CD4-positive, alpha-beta T cell treated with Interleukin-15 for 1 hour (primary cell): ENCODE data around the gene NPIPB2.
"Not testable (repeated sequence)": the region's sequence is repeated elsewhere in the genome, so short reads cannot be mapped to it uniquely, and the experiment has no call there.

ENCODE experiments used
- DNase-seq: peaks from one replicate; pipeline ENCODE4 v3.0.0-alpha.2; 2020

Gene NPIPB2

DNA sequence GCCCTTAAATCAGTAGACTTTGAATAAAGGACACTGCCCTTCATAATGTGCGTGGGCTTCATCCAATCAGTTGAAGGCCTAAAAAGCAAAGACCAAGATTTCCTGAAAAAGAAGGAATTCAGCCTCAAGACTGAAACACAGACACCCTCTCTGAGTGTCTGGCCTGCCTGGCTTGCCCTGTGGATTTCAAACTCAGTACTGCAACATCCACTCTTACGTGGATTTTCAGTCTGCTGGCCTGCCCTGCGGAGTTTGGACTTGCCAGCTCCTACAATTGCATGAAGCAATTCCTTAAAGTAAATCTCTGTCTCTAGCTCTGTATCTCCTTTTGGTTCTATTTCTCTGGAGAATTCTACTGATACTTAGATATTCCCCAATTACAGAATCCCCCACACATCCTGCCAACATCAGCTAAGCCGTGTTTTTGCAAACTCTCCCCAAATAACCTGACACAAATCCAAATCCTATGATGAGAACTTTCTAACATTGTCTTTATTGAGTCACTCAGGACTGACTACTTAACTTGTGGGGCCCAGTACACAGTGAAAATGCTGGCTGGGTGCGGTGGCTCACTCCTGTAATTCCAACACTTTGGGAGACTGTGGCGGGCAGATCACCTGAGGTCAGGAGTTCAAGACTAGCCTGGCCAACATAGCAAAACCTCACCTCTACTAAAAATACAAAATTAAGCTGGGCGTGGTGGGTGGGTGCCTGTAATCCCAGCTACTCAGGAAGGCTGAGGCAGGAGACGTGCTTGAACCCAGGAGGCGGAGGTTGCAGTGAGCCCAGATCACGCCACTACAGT is 15.9 kb upstream of the NPIPB2 start:
- DNase-seq, result no peak

DNA sequence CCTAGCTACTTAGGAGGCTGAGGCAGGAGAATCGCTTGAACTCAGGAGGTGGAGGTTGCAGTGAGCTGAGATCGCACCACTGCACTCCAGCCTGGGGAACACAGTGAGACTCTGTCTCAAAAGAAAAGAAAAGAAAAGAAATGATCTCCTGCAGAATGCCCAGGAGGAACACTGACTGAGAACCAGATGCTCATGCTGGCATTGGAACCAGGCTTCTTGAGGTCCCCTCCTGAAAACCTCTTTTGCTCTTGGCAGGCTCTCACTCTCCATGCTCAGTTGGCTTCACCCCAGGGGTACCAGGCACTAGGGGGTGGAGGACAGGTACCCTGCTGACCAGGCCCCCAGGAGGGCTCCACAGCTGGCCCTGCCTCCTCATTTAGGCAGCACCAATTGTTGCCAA is 14.7 kb upstream of the NPIPB2 start:
- no peak for DNase-seq

GRCh38 chr16:11955713-11956123 is 13.9 kb upstream of the NPIPB2 start:
- DNase-seq, result no peak

DNA sequence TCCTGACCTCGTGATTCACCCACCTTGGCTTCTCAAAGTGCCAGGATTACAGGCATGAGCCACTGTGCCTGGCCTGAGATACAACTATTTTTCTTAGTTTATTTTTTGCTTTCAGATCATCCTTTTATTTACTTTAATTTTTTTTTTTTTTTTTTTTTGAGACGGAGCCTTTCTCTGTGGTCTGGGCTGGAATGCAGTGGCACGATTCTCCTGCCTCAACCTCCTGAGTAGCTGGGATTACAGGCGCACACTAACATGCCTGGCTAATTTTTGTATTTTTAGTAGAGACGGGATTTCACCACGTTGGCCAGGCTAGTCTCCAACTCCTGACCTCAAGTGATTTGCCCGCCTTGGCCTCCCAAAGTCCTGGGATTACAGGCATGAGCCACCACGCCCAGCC is 11.7 kb upstream of the NPIPB2 start:
- not testable (repeated sequence) for DNase-seq

GRCh38 chr16:11950388-11950787 is 8.5 kb upstream of the NPIPB2 start:
- DNase-seq, result no peak

DNA sequence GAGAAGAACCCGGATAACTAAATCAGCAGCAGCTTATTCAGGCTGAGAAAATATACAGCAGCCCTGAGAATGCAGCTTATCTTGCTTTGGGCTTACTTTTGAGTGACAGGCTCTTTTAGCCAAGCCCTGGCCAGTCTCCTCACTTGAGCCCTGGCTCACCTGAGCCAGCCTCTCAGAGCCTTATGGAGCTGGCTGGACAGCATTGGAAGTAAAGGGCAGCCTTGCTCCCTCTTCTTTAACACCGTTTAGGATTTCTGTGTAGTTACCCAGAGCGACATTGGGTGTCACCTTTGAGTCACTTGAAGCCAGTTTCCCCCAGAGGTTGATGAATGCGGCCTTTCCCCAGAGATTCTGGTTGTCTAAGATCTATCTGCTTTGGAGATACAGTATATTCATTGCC is 7.7 kb upstream of the NPIPB2 start:
- peak; percentile 18 for DNase-seq

DNA sequence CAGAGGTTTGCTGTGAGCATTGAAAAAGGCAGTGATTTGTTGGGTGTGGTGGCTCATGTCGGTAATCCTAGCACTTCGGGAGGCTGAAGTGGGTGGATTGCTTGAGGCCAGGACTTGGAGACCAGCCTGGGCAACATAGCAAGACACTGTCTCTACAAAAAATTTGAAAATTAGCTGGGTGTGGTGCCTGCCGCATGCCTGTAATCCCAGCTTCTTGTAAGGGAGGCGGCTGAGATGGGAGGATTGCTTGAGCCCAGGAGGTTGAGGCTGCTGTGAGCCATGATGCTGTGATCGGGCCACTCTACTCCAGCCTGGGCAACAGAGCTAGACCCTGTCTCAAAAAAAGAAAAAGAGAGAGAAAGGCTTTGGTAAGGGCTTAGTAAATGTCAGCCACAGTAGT is 7.0 kb upstream of the NPIPB2 start:
- DNase-seq, result no peak

DNA sequence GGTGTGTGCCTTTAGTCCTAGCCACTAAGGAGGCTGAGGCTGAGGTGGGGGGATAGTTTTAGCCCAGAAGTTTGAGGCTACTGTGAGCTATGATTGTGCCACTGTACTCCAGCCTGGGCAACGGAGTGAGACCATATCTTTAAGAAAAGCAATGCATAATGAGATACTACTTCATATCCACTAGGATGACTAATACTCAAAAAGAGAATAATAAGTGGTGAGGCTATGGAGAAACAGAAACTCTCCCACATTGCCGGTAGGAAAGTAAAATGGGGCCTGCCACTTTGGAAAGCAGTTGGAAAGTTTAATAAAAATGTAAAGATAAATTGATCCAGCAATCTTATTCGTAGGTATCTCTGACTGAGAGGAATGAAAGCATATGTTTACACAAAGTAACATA is 4.6 kb upstream of the NPIPB2 start:
- DNase-seq, result no peak

GRCh38 chr16:11927350-11927749 is 14.5 kb downstream of the NPIPB2 start:
- not testable (repeated sequence) for DNase-seq

DNA sequence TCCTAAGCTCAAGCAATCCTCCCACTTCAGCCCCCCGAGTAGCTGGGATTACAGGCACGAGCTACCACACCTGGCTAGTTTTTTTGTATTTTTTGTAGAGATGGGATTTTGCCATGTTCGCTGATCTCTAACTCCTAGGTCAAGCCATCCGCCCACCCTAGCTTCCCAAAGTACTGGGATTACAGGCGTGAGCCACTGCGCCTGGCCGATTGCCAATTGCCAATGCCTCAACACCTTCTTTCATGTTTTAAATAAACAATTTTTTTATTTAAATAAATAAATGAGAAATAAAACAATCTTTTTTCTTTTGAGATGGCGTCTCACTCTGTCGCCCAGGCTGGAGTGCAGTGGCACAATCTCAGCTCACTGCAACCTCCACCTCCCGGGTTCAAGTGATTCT is 17.8 kb downstream of the NPIPB2 start:
- not testable (repeated sequence) for DNase-seq

DNA sequence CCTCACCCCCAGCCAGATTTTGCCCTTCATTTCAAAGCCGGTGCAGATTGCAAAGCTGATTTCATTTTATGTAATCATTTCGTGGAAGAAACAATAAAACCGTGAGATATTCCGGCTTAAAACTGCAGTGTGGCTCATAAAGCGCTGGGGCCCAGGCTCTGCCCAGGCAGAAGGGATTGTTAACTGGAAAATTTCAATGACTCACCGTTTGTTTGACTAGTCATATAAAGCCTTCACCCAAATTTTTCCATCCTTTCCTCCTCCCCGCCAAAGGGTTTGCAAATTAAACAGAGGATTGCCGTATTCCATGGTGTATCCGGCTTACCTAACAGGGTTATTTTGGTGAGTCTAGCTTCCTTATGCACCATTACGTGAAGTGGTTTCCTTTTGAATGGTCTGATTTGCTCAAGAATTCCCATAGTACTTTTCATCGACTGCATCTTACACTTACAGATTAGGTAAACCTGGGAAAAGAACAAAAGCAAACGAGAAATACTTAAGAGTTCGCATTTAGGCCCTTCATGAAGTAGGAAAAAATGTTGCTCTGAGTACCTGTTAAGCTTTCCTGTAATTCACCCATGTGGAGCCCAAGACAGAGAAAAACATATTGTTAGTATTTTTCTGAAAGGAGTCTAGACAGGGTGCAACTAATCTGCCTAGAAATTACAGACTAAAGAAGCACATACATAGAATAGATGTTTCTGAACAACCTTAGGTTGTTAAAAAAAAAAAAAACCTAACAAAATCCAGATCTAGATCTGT is 25.1 kb downstream of the NPIPB2 start:
- DNase-seq, result no peak

DNA sequence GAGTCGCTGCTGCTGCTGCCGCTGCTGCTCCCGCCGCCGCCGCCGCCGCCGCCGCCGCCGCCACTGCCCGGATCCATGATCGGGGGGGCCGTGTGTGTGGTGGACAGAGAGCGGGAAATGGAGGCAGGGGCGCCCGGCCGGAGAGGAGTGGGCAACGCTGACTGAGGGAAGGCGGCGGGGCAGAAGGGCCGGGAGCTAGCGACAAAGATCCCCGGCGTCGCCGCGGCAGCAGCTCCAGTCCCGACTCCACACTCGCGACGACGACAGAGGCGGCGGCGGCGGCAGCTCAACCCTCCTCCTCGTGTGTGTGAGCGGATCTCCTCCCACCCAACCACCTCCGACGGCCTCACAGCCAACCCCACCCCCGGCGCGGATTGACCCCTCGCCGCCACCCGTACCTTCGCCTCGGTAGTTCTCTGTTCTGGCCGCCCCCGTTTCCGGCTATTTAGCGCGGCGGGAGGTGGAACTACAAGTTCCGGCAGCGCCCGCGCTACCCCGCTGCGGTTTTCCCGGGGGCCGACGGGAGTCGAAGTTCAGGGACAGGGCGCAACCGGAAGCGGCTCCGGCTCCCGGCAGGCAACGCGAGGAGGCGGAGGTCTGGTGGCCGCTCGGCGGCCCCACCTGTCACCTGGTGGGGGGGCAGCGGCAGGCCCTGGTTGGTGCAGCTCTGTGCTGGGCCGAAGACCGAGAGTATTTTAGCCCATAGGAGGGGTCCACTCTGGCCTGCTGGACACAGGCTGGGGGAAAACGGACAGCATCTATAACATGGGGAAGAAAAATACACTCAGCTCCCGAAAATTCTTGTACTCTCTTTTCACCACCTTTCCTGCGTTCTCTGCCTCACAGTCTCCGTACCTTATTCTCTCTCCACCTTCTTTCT is 26.0 kb downstream of the NPIPB2 start, which contains the start of gene GSPT1:
TSS of gene GSPT1 (minus strand) at position 313 of the 880 bp plus-strand sequence. CDS start at position 77, 236 bp downstream.
- peak; percentile 98 for DNase-seq

DNA sequence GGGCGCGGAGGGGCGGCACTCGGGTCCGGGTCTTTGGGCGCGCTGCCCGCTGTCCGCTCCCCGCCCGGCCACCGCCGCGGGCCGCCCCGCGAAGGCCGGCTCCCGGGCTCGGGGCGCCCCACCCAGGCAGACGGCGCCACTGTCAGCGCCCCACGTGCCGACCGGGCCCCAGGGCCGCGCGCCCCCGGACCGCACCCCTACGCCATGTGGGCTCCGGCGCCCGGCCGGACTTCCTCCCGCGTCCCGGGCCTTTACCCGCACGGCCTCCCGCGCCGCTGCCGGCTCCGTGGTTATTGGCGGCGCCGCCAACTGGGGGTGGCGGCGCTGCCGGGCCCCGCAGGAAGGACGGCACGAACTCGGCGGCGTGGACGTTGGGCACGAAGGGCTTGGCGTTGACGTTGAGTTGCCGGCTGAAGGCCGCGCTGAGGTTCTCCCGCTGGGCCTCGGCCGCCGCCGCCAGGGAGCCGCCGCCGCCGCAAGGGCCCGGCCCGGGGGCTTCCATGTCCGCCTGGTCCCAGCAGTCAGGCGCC is 26.7 kb downstream of the NPIPB2 start:
- DNase-seq, result peak; percentile 32

- DNase-seq, result no peak
These were observed 27.4 kb downstream of the NPIPB2 start for GRCh38 chr16:11914210-11915113.

- peak; percentile 65 for DNase-seq
These were observed 28.3 kb downstream of the NPIPB2 start for GRCh38 chr16:11913425-11914079.

- DNase-seq, result no peak
These were observed 31.9 kb downstream of the NPIPB2 start for GRCh38 chr16:11909653-11910545.

DNA sequence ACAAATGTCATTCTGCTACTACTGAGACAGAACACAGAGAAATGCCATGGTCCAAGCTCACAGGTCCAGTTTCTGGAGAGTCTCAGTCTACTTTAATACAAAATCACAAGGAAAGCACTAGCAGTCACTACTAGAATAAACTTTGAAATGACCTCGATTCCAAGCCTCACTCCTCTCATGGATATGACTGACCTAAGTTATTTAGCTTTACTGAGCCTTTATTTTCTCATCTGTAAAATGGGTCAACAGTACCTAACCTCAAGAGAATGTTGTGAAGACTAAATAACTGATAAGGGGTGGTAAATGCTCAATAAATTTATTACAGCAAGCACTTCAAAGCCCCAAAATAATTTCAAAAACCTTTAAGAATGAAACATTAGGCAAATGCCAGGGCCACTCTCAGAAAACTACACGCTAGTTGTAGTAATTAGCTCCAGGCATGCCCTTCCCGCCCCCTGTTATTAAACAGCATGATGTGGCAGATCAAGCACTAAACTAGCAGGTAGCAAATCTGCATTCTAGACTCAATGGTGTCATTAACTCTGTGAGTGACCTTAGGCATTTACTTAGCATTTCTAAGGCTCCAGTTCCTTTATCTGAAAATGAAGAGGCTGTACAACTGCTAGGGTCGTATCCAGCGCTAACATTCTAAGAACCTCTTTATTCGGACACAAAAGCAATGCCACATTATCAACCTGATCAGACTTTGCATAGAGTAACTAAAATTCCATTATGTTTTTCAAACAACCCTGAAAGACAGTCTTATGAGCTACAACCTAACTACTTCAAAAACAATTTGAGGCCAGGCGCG is 34.5 kb downstream of the NPIPB2 start:
- DNase-seq, result no peak

GRCh38 chr16:11903906-11904305 is 37.9 kb downstream of the NPIPB2 start:
- DNase-seq, result no peak

- DNase-seq, result no peak
These were observed 40.8 kb downstream of the NPIPB2 start for GRCh38 chr16:11901091-11901490.
